HEK293 (cell line): ENCODE measurements around the gene RNF151.

ENCODE experiments used
- PRDM1 ChIP-seq: fragments of 450-650 bp; formaldehyde crosslinking; IDR thresholded peaks from 2 replicates; pipeline ENCODE4; 2016; ENCODE audit warnings: missing biosample characterization, missing genetic modification characterization
- ZBTB1 ChIP-seq: fragments of 450-650 bp; formaldehyde crosslinking; IDR thresholded peaks from 2 replicates; pipeline ENCODE4 v1.5.1; 2016; ENCODE audit warnings: missing biosample characterization, missing genetic modification characterization
- ZNF121 ChIP-seq: fragments of 450-650 bp; formaldehyde crosslinking; IDR thresholded peaks from 2 replicates; pipeline ENCODE4 v1.5.1; 2016; ENCODE audit warnings: missing biosample characterization, missing genetic modification characterization
- ZNF747 ChIP-seq: fragments of 450-650 bp; formaldehyde crosslinking; IDR thresholded peaks from 2 replicates; pipeline ENCODE4 v1.5.1; 2016; ENCODE audit warnings: missing biosample characterization, missing genetic modification characterization
- ZNF776 ChIP-seq: fragments of 450-650 bp; formaldehyde crosslinking; IDR thresholded peaks from 2 replicates; pipeline ENCODE4 v1.5.0; 2017; ENCODE audit warnings: missing biosample characterization, missing genetic modification characterization, borderline replicate concordance
- TF ChIP-seq, protein P1 (sequence below): fragments of 450-650 bp; formaldehyde crosslinking; IDR thresholded peaks from 2 replicates; pipeline ENCODE4 v1.5.1; 2016; ENCODE audit warnings: missing biosample characterization, missing genetic modification characterization
- TF ChIP-seq, protein P2 (sequence below): fragments of 450-650 bp; formaldehyde crosslinking; IDR thresholded peaks from 2 replicates; pipeline ENCODE4 v1.5.1; 2017; ENCODE audit warnings: missing biosample characterization, missing genetic modification characterization

DNA sequence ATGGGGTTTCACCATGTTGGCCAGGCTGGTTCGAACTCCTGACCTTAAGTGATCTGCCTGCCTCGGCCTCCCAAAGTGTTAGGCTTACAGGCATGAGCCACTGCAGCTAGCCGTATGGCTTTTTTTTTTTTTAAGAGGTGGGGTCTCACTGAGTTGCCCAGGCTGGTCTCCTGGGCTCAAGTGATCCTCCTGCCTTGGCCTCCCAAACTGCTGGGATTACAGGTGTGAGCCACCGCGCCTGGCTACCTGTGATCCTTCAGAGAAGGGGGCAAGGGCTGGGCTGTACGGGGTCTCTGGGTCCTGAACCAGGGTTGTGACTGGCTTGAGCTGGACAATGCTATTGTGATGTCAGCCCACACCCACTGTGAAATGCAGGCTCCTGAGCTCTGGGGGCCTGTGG, at the start of gene RNF151:
- TF ChIP-seq ZNF747 (no peak), ZBTB1 (tag by site-specific recombination) (no peak), ZNF121 (tag by site-specific recombination) (peak; percentile 91), ZNF776 (tag by site-specific recombination) (no peak), PRDM1 (tag by site-specific recombination) (no peak)
- TF ChIP-seq, protein P1, sequence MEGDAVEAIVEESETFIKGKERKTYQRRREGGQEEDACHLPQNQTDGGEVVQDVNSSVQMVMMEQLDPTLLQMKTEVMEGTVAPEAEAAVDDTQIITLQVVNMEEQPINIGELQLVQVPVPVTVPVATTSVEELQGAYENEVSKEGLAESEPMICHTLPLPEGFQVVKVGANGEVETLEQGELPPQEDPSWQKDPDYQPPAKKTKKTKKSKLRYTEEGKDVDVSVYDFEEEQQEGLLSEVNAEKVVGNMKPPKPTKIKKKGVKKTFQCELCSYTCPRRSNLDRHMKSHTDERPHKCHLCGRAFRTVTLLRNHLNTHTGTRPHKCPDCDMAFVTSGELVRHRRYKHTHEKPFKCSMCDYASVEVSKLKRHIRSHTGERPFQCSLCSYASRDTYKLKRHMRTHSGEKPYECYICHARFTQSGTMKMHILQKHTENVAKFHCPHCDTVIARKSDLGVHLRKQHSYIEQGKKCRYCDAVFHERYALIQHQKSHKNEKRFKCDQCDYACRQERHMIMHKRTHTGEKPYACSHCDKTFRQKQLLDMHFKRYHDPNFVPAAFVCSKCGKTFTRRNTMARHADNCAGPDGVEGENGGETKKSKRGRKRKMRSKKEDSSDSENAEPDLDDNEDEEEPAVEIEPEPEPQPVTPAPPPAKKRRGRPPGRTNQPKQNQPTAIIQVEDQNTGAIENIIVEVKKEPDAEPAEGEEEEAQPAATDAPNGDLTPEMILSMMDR (tag by site-specific recombination), result no peak
- TF ChIP-seq, protein P2, sequence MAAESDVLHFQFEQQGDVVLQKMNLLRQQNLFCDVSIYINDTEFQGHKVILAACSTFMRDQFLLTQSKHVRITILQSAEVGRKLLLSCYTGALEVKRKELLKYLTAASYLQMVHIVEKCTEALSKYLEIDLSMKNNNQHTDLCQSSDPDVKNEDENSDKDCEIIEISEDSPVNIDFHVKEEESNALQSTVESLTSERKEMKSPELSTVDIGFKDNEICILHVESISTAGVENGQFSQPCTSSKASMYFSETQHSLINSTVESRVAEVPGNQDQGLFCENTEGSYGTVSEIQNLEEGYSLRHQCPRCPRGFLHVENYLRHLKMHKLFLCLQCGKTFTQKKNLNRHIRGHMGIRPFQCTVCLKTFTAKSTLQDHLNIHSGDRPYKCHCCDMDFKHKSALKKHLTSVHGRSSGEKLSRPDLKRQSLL, result no peak
